A673 (cell line): Measurements from ENCODE around the gene IRAK3.

Experiments
- CTCF ChIP-seq: fragments of 300-800, 200-600 bp; sonication (generic); conservative IDR thresholded peaks from 2 replicates; pipeline ENCODE4 v1.5.1; 2017; ENCODE audit warnings: low read depth, mild to moderate bottlenecking, antibody characterized with exemption, low read length, moderate library complexity, mixed read lengths
- EZH2 ChIP-seq: fragments of 200-600 bp; sonication (generic); IDR thresholded peaks from 2 replicates; pipeline ENCODE4 v1.6.1; 2017; ENCODE audit warnings: borderline replicate concordance, low read depth, mild to moderate bottlenecking, mixed read lengths, antibody characterized with exemption, low read length; ENCODE audit not compliant: poor library complexity, severe bottlenecking

- TF ChIP-seq CTCF = no peak
- no peak for TF ChIP-seq EZH2
Observed at GRCh38 chr12:66239295-66239694, 50.3 kb downstream of the IRAK3 start.
